ENCODE results near the gene PRPF6. TPM values are rescaled to one million over a fixed set of nuclear protein-coding genes. Genes with fewer than 3 reads are reported as not detected.

The PRPF6 gene
- total RNA-seq, 2 donors from 2014 or later = 77.5 to 95.7 TPM

- H3K36me3 Mint-ChIP-seq (ENCODE audit: insufficient read depth in 2 of 2) = no peaks in the 10 kb centered on the region
- H3K4me3 Mint-ChIP-seq = peak overlapping the region; percentile 65 to 71
- H3K4me1 Mint-ChIP-seq (ENCODE audit: low read depth) = peaks cover 51% of the 10 kb centered on the region
- no peaks in the 10 kb centered on the region for H3K9me3 Mint-ChIP-seq
- ATAC-seq (replicated peaks in 1 of 2) (no peak), DNase-seq (no peak)
- H3K27me3 Mint-ChIP-seq (ENCODE audit: low read depth) = no peaks in the 10 kb centered on the region
- H3K27ac Mint-ChIP-seq = peak overlapping the region; percentile 22
These were observed 84.4 kb downstream of the PRPF6 start for GRCh38 chr20:64065062-64065973.

DNA sequence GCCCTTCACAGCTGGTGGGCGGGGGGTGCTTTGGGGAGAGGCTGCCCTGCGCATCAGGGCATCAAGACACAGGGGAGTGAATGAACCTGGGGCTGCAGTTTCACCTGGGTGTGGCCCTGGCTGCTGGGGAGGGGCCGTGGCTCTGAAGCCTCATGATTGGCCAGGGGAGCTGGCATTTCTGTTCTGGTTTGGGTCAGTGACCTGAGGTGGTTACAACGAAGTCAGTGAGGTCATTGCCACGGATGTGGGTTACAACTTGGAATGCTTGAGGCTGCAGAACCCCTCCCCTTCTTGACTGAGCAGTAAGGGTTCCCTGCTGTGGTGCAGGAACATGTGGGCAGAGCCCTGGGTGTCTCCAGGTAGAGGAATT, 85.0 kb downstream of the PRPF6 start:
- peak overlapping the region; percentile 70 for H3K27ac Mint-ChIP-seq
- no peaks in the 10 kb centered on the region for H3K36me3 Mint-ChIP-seq (ENCODE audit: insufficient read depth in 2 of 2)
- ATAC-seq (replicated peaks in 1 of 2) (peak; percentile 72 to 77), DNase-seq (peak; percentile 84)
- H3K9me3 Mint-ChIP-seq = no peaks in the 10 kb centered on the region
- peak overlapping the region; percentile 65 to 71 for H3K4me3 Mint-ChIP-seq
- H3K4me1 Mint-ChIP-seq (ENCODE audit: low read depth) = peaks cover 51% of the 10 kb centered on the region
- H3K27me3 Mint-ChIP-seq (ENCODE audit: low read depth) = no peaks in the 10 kb centered on the region

GRCh38 chr20:64067005-64067632, 86.2 kb downstream of the PRPF6 start:
- peaks cover 46% of the 10 kb centered on the region for H3K4me1 Mint-ChIP-seq (ENCODE audit: low read depth)
- no peak overlapping the region for H3K27ac Mint-ChIP-seq
- H3K27me3 Mint-ChIP-seq (ENCODE audit: low read depth) = no peaks in the 10 kb centered on the region
- DNase-seq (no peak), ATAC-seq (replicated peaks in 1 of 2) (no peak)
- H3K4me3 Mint-ChIP-seq = peak overlapping the region in 1 of 2 donors; percentile 6
- peaks cover 0 to under 1% of the 10 kb centered on the region in 2 donors for H3K36me3 Mint-ChIP-seq (ENCODE audit: insufficient read depth in 2 of 2)
- no peaks in the 10 kb centered on the region for H3K9me3 Mint-ChIP-seq

DNA sequence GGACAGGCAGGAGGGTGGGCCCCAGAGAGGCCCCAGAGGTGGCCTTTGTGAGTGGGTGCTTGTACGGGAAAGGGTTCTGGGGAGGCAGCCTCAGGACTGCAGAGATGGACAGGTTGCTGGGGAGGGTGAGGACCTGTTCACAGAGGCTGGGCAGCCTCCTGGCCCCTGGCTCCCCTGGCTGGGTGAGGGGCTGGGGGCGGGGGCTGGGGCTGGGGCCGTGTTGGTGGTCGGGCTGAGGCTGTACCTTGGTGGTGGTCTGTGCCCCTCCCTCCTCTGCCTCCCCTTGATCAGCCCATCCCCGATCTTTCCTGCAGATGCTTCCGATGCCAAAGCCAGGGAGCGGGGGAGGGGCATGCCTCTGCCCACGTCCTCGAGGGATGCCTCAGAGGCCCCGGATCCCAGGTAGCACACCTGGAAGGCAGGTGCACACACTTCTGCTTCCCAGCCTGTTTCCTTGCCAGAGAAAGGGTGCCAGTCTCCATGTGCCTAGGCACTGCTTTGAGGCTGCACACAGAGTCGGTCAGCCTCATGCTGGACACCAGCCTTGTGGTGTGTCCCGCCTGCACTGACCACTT, 86.9 kb downstream of the PRPF6 start:
- Mint-ChIP-seq H3K4me3 (no peak overlapping the region), H3K36me3 (ENCODE audit: insufficient read depth in 2 of 2) (peaks cover 0 to 2% of the 10 kb centered on the region in 2 donors), H3K27me3 (ENCODE audit: low read depth) (no peaks in the 10 kb centered on the region), H3K27ac (no peak overlapping the region), H3K9me3 (no peaks in the 10 kb centered on the region), H3K4me1 (ENCODE audit: low read depth) (peaks cover 42% of the 10 kb centered on the region)
- DNase-seq = no peak
- ATAC-seq (replicated peaks in 1 of 2) = no peak

GRCh38 chr20:64068386-64069208, 87.7 kb downstream of the PRPF6 start:
- H3K4me3 Mint-ChIP-seq = no peak overlapping the region
- no peaks in the 10 kb centered on the region for H3K27me3 Mint-ChIP-seq (ENCODE audit: low read depth)
- H3K9me3 Mint-ChIP-seq = no peaks in the 10 kb centered on the region
- no peak for DNase-seq
- H3K4me1 Mint-ChIP-seq (ENCODE audit: low read depth) = peaks cover 41% of the 10 kb centered on the region
- H3K36me3 Mint-ChIP-seq (ENCODE audit: insufficient read depth in 2 of 2) = peaks cover 0 to 2% of the 10 kb centered on the region in 2 donors
- ATAC-seq (replicated peaks in 1 of 2) = no peak
- H3K27ac Mint-ChIP-seq = no peak overlapping the region

GRCh38 chr20:64069209-64069613, 88.3 kb downstream of the PRPF6 start:
- H3K4me3 Mint-ChIP-seq = no peak overlapping the region
- peaks cover 0 to 2% of the 10 kb centered on the region in 2 donors for H3K36me3 Mint-ChIP-seq (ENCODE audit: insufficient read depth in 2 of 2)
- H3K27ac Mint-ChIP-seq = no peak overlapping the region
- no peak for ATAC-seq (replicated peaks in 1 of 2)
- H3K27me3 Mint-ChIP-seq (ENCODE audit: low read depth) = no peaks in the 10 kb centered on the region
- DNase-seq = no peak
- H3K9me3 Mint-ChIP-seq = no peaks in the 10 kb centered on the region
- H3K4me1 Mint-ChIP-seq (ENCODE audit: low read depth) = peaks cover 35% of the 10 kb centered on the region

DNA sequence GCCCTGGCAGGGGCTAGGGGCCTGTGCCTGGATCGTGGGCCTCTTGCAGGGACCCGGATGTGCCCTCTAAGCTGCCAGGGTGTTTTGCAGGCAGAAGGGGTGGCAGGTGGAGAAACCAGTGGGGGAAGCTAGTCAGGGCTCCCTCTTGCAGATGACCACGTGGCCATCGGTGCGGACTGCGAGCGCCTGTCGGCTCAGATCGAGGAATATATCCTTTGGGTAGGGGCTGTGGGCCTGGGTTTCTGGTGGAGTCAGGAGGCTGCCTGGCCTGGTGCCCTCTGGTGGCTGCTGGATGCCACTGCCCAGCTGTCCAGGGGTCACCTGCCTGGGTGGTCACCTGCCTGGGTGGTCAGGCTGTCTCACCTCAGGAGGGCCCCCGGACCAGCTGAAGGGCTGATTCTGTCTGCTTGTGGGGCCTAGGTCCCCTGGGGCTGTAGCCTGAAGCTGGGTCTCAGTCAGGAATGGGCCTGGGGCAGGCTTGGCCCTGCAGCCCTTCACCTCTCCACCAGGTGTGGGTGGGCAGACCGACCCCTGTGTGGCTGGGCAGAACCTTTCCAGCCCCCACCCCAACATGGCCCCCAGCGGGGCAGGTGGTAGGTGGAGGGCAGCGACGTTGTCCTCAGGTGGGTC, 88.8 kb downstream of the PRPF6 start:
- no peaks in the 10 kb centered on the region for H3K9me3 Mint-ChIP-seq

GRCh38 chr20:64070244-64070993, 89.5 kb downstream of the PRPF6 start:
- Mint-ChIP-seq H3K4me3 (no peak overlapping the region), H3K27me3 (ENCODE audit: low read depth) (no peaks in the 10 kb centered on the region), H3K36me3 (ENCODE audit: insufficient read depth in 2 of 2) (peaks cover 0 to 2% of the 10 kb centered on the region in 2 donors), H3K27ac (no peak overlapping the region), H3K4me1 (ENCODE audit: low read depth) (peaks cover 23% of the 10 kb centered on the region), H3K9me3 (no peaks in the 10 kb centered on the region)
- DNase-seq = no peak
- ATAC-seq (replicated peaks in 1 of 2) = no peak

More for the DNA sequence above, 88.8 kb downstream of the PRPF6 start:
- Mint-ChIP-seq H3K27me3 (ENCODE audit: low read depth) (no peaks in the 10 kb centered on the region), H3K27ac (no peak overlapping the region), H3K36me3 (ENCODE audit: insufficient read depth in 2 of 2) (peaks cover 0 to 2% of the 10 kb centered on the region in 2 donors), H3K4me3 (no peak overlapping the region), H3K4me1 (ENCODE audit: low read depth) (peaks cover 30% of the 10 kb centered on the region)
- DNase-seq = peak in 1 of 2 donors; percentile 46
- ATAC-seq (replicated peaks in 1 of 2) = no peak

DNA sequence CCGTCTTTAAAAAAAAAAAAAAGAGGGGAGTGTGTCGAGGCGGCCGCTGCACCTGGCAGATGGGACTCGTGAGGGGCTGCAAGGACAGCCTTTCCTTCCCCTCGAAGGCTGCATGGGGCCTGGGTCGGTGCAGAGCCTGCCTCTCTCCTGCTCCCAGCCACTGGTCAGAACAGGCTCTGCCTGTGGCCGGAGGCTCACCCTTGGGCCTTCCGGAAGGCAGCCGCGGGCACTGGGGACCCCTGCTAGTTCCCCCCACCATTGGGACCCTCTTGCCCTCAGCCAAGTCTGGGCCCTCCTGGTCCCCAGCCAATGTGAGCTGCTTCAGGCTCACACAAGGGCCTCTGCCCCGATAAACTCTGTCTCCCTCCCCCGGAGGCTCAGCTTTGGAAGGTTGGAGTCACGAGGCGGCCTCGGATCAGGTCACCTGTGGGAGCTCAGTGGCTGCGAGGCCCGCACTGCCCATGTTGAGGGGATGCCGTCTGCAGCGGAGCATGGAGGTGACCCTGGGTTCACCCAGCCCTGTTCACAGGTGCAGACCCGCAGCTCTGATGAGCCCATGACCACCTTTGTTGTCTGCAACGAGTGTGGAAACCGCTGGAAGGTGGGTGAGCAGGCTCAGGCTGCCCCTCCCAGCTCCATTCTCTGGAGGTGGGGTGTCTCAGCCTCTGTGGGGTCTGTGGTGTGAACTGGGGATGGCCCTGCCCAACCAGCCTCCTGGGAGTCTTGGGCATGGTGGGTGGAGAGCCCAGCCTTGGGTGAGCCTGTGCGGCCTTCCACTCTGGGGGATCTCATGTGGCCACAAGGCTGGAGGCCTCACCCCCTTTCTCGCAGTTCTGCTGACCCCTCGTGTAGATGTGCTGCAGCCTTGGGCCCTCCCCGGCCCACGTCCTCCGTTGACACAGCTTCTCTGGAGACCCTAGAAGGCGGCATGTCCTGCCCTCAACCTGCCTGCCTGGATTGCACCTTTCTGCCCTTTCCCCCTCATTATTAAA, 90.7 kb downstream of the PRPF6 start:
- no peak overlapping the region for H3K27ac Mint-ChIP-seq

DNA sequence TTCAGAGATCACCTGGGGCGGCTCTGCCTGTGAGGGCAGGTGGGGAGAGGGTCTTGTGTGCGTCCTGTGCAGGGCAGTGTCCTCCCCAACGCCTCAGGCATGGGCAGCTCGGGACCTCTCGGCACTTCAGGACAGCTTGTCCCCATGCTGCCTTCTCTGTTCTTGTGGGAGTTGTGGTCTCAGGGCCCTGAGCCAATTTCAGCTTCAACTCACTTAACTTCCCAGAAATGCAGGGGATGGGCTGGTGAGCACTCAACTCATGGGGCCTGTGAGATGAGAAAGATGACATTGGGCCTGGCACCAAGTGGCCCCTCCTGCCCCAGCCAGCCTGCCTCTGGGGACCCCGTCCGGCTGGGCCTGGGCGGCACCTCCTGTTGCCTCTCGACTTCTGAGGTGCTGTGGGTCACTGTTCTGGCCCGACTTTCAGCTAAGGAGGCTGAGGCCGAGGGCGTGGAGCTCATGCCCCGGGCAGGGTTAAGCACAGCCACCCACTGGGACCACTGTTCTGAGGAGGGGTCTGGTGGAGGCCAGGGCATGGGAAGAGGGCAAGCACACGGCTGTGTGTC, 91.6 kb downstream of the PRPF6 start:
- no peak for DNase-seq
- H3K9me3 Mint-ChIP-seq = no peaks in the 10 kb centered on the region
- H3K4me3 Mint-ChIP-seq = no peak overlapping the region
- peaks cover 7% of the 10 kb centered on the region for H3K4me1 Mint-ChIP-seq (ENCODE audit: low read depth)
- no peaks in the 10 kb centered on the region for H3K27me3 Mint-ChIP-seq (ENCODE audit: low read depth)
- no peak for ATAC-seq (replicated peaks in 1 of 2)
- H3K36me3 Mint-ChIP-seq (ENCODE audit: insufficient read depth in 2 of 2) = peaks cover 0 to 2% of the 10 kb centered on the region in 2 donors
- H3K27ac Mint-ChIP-seq = no peak overlapping the region

More for the DNA sequence above, 90.7 kb downstream of the PRPF6 start:
- Mint-ChIP-seq H3K36me3 (ENCODE audit: insufficient read depth in 2 of 2) (peaks cover 0 to 2% of the 10 kb centered on the region in 2 donors), H3K9me3 (no peaks in the 10 kb centered on the region), H3K4me3 (no peak overlapping the region), H3K27me3 (ENCODE audit: low read depth) (no peaks in the 10 kb centered on the region), H3K4me1 (ENCODE audit: low read depth) (peaks cover 15% of the 10 kb centered on the region)
- ATAC-seq (replicated peaks in 1 of 2) (no peak), DNase-seq (no peak)
